GM12874 (cell line): ENCODE results near the gene TSTD2.

ENCODE experiments used
- CTCF ChIP-seq: IDR thresholded peaks from 2 replicates; pipeline ENCODE4 v1.5.1; 2011; ENCODE audit warnings: low read depth, mild to moderate bottlenecking, control low read depth, low read length, moderate library complexity; ENCODE audit not compliant: insufficient read depth

The TSTD2 gene

GRCh38 chr9:97563458-97564135 is 69.6 kb downstream of the TSTD2 start:
- TF ChIP-seq CTCF: no peak

GRCh38 chr9:97562542-97562941 is 70.6 kb downstream of the TSTD2 start:
- TF ChIP-seq CTCF: no peak

GRCh38 chr9:97561501-97561900 is 71.7 kb downstream of the TSTD2 start:
- TF ChIP-seq CTCF: no peak

- TF ChIP-seq CTCF: no peak
Observed at GRCh38 chr9:97560851-97561250, 72.3 kb downstream of the TSTD2 start.

GRCh38 chr9:97560154-97560553 is 73.0 kb downstream of the TSTD2 start:
- no peak for TF ChIP-seq CTCF

- no peak for TF ChIP-seq CTCF
Observed at GRCh38 chr9:97559111-97559514, 74.1 kb downstream of the TSTD2 start.

- TF ChIP-seq CTCF: no peak
Observed at GRCh38 chr9:97558701-97559101, 74.5 kb downstream of the TSTD2 start.

GRCh38 chr9:97557606-97558095 is 75.5 kb downstream of the TSTD2 start:
- no peak for TF ChIP-seq CTCF
